ENCODE data around the gene ARHGEF7.

GRCh38 chr13:111156421-111156820 lies 41.3 kb downstream of the ARHGEF7 start:
- TF ChIP-seq, protein P1, sequence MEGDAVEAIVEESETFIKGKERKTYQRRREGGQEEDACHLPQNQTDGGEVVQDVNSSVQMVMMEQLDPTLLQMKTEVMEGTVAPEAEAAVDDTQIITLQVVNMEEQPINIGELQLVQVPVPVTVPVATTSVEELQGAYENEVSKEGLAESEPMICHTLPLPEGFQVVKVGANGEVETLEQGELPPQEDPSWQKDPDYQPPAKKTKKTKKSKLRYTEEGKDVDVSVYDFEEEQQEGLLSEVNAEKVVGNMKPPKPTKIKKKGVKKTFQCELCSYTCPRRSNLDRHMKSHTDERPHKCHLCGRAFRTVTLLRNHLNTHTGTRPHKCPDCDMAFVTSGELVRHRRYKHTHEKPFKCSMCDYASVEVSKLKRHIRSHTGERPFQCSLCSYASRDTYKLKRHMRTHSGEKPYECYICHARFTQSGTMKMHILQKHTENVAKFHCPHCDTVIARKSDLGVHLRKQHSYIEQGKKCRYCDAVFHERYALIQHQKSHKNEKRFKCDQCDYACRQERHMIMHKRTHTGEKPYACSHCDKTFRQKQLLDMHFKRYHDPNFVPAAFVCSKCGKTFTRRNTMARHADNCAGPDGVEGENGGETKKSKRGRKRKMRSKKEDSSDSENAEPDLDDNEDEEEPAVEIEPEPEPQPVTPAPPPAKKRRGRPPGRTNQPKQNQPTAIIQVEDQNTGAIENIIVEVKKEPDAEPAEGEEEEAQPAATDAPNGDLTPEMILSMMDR (IDR thresholded peaks at IDR 0.05) = no peak
- no peak for TF ChIP-seq ZFX (IDR thresholded peaks at IDR 0.05; ENCODE audit: borderline replicate concordance)
